SJCRH30 (cell line): Measurements from ENCODE around the gene ASXL1. TPM values are rescaled to one million over a fixed set of nuclear protein-coding genes. Genes with fewer than 3 reads are reported as not detected.
"Not testable (repeated sequence)": the region's sequence is repeated elsewhere in the genome, so short reads cannot be mapped to it uniquely, and the experiment has no call there.

Experiments used
- DNase-seq, 2 experiments: peaks; one replicate each; pipeline ENCODE4 v3.0.0-alpha.2; 2015 to 2020
- H3K27ac ChIP-seq: fragments of 250-450 bp; sonication (Bioruptor Pico); 2 replicates; pipeline ENCODE4 v1.5.1; 2020; ENCODE audit warnings: mild to moderate bottlenecking, moderate library complexity
- H3K27me3 ChIP-seq: fragments of 250-450 bp; sonication (Bioruptor Pico); 2 replicates; pipeline ENCODE4 v1.5.1; 2020; ENCODE audit warnings: mild to moderate bottlenecking, moderate library complexity
- H3K36me3 ChIP-seq: fragments of 250-450 bp; sonication (Bioruptor Pico); 2 replicates; pipeline ENCODE4 v1.5.1; 2020; ENCODE audit warnings: mild to moderate bottlenecking, moderate library complexity
- H3K4me1 ChIP-seq: fragments of 250-450 bp; sonication (Bioruptor Pico); 2 replicates; pipeline ENCODE4 v1.5.1; 2020; ENCODE audit warnings: mild to moderate bottlenecking, moderate library complexity
- H3K4me3 ChIP-seq: fragments of 250-450 bp; sonication (Bioruptor Pico); 2 replicates; pipeline ENCODE4 v1.5.1; 2020; ENCODE audit warnings: mild to moderate bottlenecking, moderate library complexity
- H3K9me3 ChIP-seq: fragments of 250-450 bp; sonication (Bioruptor Pico); replicated peaks from 2 replicates; pipeline ENCODE4 v1.5.1; 2020; ENCODE audit warnings: mild to moderate bottlenecking, moderate library complexity
- total RNA-seq: library from RNA; depleted of rRNA; stranded (reverse); fragments of >200 nt; shearing (Covaris generic); gene quantifications from 2 replicates; pipeline ENCODE4 v1.2.3, GENCODE V29; 2014

The ASXL1 gene
- total RNA-seq, 1 experiment from 2014 or later = 56.0 TPM

GRCh38 chr20:32364554-32365208 lies 6.5 kb downstream of the ASXL1 start:
- no peak for DNase-seq
- H3K4me3 ChIP-seq = no peak overlapping the region
- no peaks in the 10 kb centered on the region for H3K27me3 ChIP-seq
- peaks cover 11% of the 10 kb centered on the region; the same call in 1 of the 2 replicates for H3K4me1 ChIP-seq
- no peaks in the 10 kb centered on the region for H3K9me3 ChIP-seq
- H3K27ac ChIP-seq = no peak overlapping the region
- peaks cover 9% of the 10 kb centered on the region for H3K36me3 ChIP-seq

GRCh38 chr20:32365564-32365963 lies 7.4 kb downstream of the ASXL1 start:
- Histone ChIP-seq H3K9me3 (no peaks in the 10 kb centered on the region), H3K27me3 (no peaks in the 10 kb centered on the region), H3K4me1 (peaks cover 11% of the 10 kb centered on the region; the same call in 1 of the 2 replicates), H3K27ac (no peak overlapping the region), H3K4me3 (no peak overlapping the region), H3K36me3 (peaks cover 18% of the 10 kb centered on the region)
- no peak for DNase-seq

DNA sequence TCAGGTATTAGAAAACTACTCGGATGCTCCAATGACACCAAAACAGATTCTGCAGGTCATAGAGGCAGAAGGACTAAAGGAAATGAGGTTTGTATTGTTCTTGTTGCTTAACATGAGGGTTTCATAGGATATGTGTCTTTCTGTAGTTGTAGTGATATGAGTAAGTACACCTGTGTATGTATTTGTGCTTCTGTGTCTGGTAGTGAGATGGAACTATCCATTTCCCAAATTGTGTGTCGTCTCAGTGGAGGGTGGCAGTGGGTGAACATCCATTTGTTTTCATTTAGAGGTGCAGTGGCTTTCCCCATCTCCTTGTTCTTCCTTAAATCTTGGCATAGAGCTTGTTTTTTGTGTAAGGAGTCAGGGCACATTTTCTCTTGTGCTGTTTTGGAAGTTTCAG lies 8.2 kb downstream of the ASXL1 start:
- no peak overlapping the region for H3K4me3 ChIP-seq
- no peaks in the 10 kb centered on the region for H3K27me3 ChIP-seq
- peaks cover 11% of the 10 kb centered on the region; the same call in 1 of the 2 replicates for H3K4me1 ChIP-seq
- H3K27ac ChIP-seq = no peak overlapping the region
- H3K9me3 ChIP-seq = no peaks in the 10 kb centered on the region
- peaks cover 22% of the 10 kb centered on the region for H3K36me3 ChIP-seq
- DNase-seq = no peak

DNA sequence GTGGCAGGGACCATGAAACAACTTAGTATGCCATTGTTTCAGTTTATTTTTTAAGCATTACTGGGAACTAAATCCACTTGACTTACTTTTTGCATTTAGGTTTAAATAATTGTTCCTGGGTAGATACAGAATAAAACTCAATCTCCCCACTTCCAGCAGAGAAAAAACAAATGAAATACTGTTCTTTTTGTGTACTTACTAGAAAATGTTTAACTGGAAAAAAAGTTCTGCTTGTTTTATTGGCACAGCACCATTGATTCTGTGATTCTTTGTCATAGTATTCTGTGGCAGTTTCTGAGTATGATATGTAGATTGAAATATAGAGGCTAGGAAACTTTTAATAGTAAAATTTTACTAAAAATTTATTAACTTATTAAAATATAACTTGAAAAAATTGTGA lies 10.2 kb downstream of the ASXL1 start:
- no peak for DNase-seq
- Histone ChIP-seq H3K27ac (no peak overlapping the region), H3K9me3 (no peaks in the 10 kb centered on the region), H3K4me1 (peaks cover 11% of the 10 kb centered on the region; the same call in 1 of the 2 replicates), H3K4me3 (no peak overlapping the region), H3K27me3 (no peaks in the 10 kb centered on the region), H3K36me3 (peaks cover 34% of the 10 kb centered on the region)

GRCh38 chr20:32368925-32369324 lies 10.8 kb downstream of the ASXL1 start:
- H3K9me3 ChIP-seq = no peaks in the 10 kb centered on the region
- no peak overlapping the region for H3K27ac ChIP-seq
- peaks cover 39% of the 10 kb centered on the region for H3K36me3 ChIP-seq
- no peak overlapping the region for H3K4me3 ChIP-seq
- DNase-seq = peak; percentile 22 to 38
- peaks cover 11% of the 10 kb centered on the region; the same call in 1 of the 2 replicates for H3K4me1 ChIP-seq
- H3K27me3 ChIP-seq = no peaks in the 10 kb centered on the region

- Histone ChIP-seq H3K4me1 (peaks cover 11% of the 10 kb centered on the region; the same call in 1 of the 2 replicates), H3K4me3 (no peak overlapping the region), H3K9me3 (no peaks in the 10 kb centered on the region), H3K27ac (no peak overlapping the region), H3K36me3 (peaks cover 49% of the 10 kb centered on the region), H3K27me3 (no peaks in the 10 kb centered on the region)
- no peak for DNase-seq
Measured at GRCh38 chr20:32370897-32371296, 12.8 kb downstream of the ASXL1 start.

GRCh38 chr20:32378461-32378860 lies 20.3 kb downstream of the ASXL1 start:
- Histone ChIP-seq H3K27me3 (no peaks in the 10 kb centered on the region), H3K36me3 (peaks cover 29% of the 10 kb centered on the region), H3K4me1 (no peaks in the 10 kb centered on the region), H3K4me3 (no peak overlapping the region), H3K9me3 (no peaks in the 10 kb centered on the region), H3K27ac (no peak overlapping the region)
- DNase-seq = no peak

GRCh38 chr20:32380037-32380436 lies 21.9 kb downstream of the ASXL1 start:
- not testable (repeated sequence) for DNase-seq, H3K27me3 ChIP-seq, H3K4me1 ChIP-seq, H3K27ac ChIP-seq, H3K4me3 ChIP-seq, H3K9me3 ChIP-seq
- H3K36me3 ChIP-seq = peaks cover 19% of the 10 kb centered on the region

DNA sequence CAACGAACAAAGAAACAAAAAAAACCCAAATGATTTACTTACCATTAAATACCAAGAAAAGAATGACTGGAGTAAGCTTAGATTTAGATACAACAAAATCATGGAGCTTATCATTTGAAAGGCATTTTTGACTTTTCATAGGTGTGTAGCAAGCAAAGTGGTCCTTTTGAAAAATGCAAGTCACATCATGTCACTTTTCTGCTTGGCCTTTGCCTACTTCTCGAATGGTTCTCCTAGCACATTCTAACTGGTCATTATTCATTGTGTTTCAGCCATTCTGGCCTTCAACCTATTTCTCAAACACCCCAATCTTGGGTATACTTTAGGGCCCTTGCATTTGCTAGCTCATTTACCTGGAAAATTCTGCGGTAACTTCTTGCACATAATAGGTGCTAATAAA lies 22.6 kb downstream of the ASXL1 start:
- no peaks in the 10 kb centered on the region for H3K9me3 ChIP-seq
- H3K36me3 ChIP-seq = peaks cover 19% of the 10 kb centered on the region
- no peaks in the 10 kb centered on the region for H3K4me1 ChIP-seq
- H3K27me3 ChIP-seq = no peaks in the 10 kb centered on the region
- no peak for DNase-seq
- no peak overlapping the region for H3K27ac ChIP-seq
- H3K4me3 ChIP-seq = no peak overlapping the region

GRCh38 chr20:32382102-32382950 lies 24.2 kb downstream of the ASXL1 start:
- H3K27ac ChIP-seq = no peak overlapping the region
- H3K27me3 ChIP-seq = no peaks in the 10 kb centered on the region
- no peak overlapping the region for H3K4me3 ChIP-seq
- DNase-seq = no peak
- H3K36me3 ChIP-seq = peaks cover 22% of the 10 kb centered on the region
- no peaks in the 10 kb centered on the region for H3K9me3 ChIP-seq
- no peaks in the 10 kb centered on the region for H3K4me1 ChIP-seq

GRCh38 chr20:32383441-32383840 lies 25.3 kb downstream of the ASXL1 start:
- DNase-seq, H3K4me1 ChIP-seq, H3K9me3 ChIP-seq, H3K27me3 ChIP-seq, H3K4me3 ChIP-seq, H3K27ac ChIP-seq: not testable (repeated sequence)
- H3K36me3 ChIP-seq = peaks cover 24% of the 10 kb centered on the region

- no peak for DNase-seq
- Histone ChIP-seq H3K4me1 (no peaks in the 10 kb centered on the region), H3K9me3 (no peaks in the 10 kb centered on the region), H3K27me3 (no peaks in the 10 kb centered on the region), H3K27ac (no peak overlapping the region), H3K36me3 (peaks cover 28% of the 10 kb centered on the region), H3K4me3 (no peak overlapping the region)
Measured at GRCh38 chr20:32385541-32385940, 27.4 kb downstream of the ASXL1 start.

GRCh38 chr20:32386091-32386490 lies 28.0 kb downstream of the ASXL1 start:
- no peak for DNase-seq
- no peaks in the 10 kb centered on the region for H3K9me3 ChIP-seq
- no peak overlapping the region for H3K27ac ChIP-seq
- no peak overlapping the region for H3K4me3 ChIP-seq
- H3K27me3 ChIP-seq = no peaks in the 10 kb centered on the region
- no peaks in the 10 kb centered on the region for H3K4me1 ChIP-seq
- H3K36me3 ChIP-seq = peaks cover 31% of the 10 kb centered on the region

DNA sequence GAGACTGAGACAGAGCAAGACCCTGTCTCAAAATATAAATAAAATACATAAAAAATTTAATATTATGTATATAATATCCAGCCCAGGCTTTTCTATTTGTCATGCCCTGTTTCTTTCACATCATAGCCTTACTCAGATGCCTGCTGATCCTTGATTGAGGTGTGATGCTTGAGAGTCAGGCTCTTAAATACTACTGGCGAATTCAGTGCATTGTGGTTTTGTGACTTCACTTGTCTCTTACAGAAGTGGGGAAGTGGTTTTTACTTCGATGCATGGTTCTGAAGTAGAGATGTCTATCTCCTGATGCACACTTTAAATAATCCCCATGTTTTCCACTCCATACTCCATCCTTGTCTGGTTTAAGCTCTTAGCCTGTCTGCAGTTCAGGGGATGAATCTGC lies 29.1 kb downstream of the ASXL1 start:
- no peak for DNase-seq
- Histone ChIP-seq H3K36me3 (peaks cover 37% of the 10 kb centered on the region), H3K27ac (no peak overlapping the region), H3K4me3 (no peak overlapping the region), H3K27me3 (no peaks in the 10 kb centered on the region), H3K9me3 (no peaks in the 10 kb centered on the region), H3K4me1 (no peaks in the 10 kb centered on the region)

- H3K9me3 ChIP-seq = no peaks in the 10 kb centered on the region; the same call in 1 of the 2 replicates
- H3K4me1 ChIP-seq = no peaks in the 10 kb centered on the region
- peaks cover 48% of the 10 kb centered on the region for H3K36me3 ChIP-seq
- no peak overlapping the region for H3K4me3 ChIP-seq
- H3K27ac ChIP-seq = no peak overlapping the region
- no peak for DNase-seq
- H3K27me3 ChIP-seq = no peaks in the 10 kb centered on the region
Measured at GRCh38 chr20:32391003-32391402, 32.9 kb downstream of the ASXL1 start.
